ENCODE data around the gene MAP1LC3B2.

GRCh38 chr12:116532986-116533342 lies 26.2 kb upstream of the MAP1LC3B2 start:
- TF ChIP-seq, protein P1, sequence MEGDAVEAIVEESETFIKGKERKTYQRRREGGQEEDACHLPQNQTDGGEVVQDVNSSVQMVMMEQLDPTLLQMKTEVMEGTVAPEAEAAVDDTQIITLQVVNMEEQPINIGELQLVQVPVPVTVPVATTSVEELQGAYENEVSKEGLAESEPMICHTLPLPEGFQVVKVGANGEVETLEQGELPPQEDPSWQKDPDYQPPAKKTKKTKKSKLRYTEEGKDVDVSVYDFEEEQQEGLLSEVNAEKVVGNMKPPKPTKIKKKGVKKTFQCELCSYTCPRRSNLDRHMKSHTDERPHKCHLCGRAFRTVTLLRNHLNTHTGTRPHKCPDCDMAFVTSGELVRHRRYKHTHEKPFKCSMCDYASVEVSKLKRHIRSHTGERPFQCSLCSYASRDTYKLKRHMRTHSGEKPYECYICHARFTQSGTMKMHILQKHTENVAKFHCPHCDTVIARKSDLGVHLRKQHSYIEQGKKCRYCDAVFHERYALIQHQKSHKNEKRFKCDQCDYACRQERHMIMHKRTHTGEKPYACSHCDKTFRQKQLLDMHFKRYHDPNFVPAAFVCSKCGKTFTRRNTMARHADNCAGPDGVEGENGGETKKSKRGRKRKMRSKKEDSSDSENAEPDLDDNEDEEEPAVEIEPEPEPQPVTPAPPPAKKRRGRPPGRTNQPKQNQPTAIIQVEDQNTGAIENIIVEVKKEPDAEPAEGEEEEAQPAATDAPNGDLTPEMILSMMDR (IDR thresholded peaks at IDR 0.05 in 2 of 3, conservative IDR thresholded peaks at IDR 0.05 in 1 of 3; ENCODE audit: control insufficient read depth in 2 of 3, extremely low read depth in 1 of 3, insufficient read depth in 1 of 3, low read depth in 3 of 3, low read length in 3 of 3), result no peak
- TF ChIP-seq SIX5 (IDR thresholded peaks at IDR 0.05; ENCODE audit: low read depth, low read length, severe bottlenecking) (no peak), POLR2A (IDR thresholded peaks at IDR 0.05; ENCODE audit: low read depth, low read length) (no peak), SPI1 (IDR thresholded peaks at IDR 0.05; ENCODE audit: borderline replicate concordance, insufficient read depth, low read depth, low read length) (no peak), ASH2L (IDR thresholded peaks at IDR 0.05; ENCODE audit: borderline replicate concordance, low read depth) (no peak), JUND (IDR thresholded peaks at IDR 0.05; ENCODE audit: low read depth, low read length) (no peak)
- TF ChIP-seq, protein P2, sequence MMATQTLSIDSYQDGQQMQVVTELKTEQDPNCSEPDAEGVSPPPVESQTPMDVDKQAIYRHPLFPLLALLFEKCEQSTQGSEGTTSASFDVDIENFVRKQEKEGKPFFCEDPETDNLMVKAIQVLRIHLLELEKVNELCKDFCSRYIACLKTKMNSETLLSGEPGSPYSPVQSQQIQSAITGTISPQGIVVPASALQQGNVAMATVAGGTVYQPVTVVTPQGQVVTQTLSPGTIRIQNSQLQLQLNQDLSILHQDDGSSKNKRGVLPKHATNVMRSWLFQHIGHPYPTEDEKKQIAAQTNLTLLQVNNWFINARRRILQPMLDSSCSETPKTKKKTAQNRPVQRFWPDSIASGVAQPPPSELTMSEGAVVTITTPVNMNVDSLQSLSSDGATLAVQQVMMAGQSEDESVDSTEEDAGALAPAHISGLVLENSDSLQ (IDR thresholded peaks at IDR 0.05), result no peak
